A549 (cell line): ENCODE measurements around the gene PLPP4. TPM values are rescaled to one million over a fixed set of nuclear protein-coding genes. Genes with fewer than 3 reads are reported as not detected.

Experiments used
- ATAC-seq, 2 experiments: fragments of 200-7000 bp in 1 of 2; fragments of >200 bp in 1 of 2; cut with Nextera tagmentation in 1 of 2; cut with Tn5 transposase in 1 of 2; 3 replicates each; pipeline versions ENCODE4 v1.8.0 to v1.9.1; 2018 to 2020; ENCODE audit warnings: mild to moderate bottlenecking in 1 of 2, moderate library complexity in 1 of 2
- CTCF ChIA-PET: fragments of 300-600 bp; sonication (Branson Sonifier 250); formaldehyde crosslinking; extraction: SDS; loops from one replicate; lab custom pipeline; 2021; ENCODE audit warnings: antibody characterized with exemption, inconsistent platforms; lab: Yijun Ruan, JAX
- POLR2A ChIA-PET: fragments of 350-600 bp; formaldehyde crosslinking; extraction: SDS; loops from one replicate; lab custom pipeline; 2021; ENCODE audit warnings: antibody characterized with exemption, inconsistent platforms; lab: Yijun Ruan, JAX
- DNase-seq, 2 experiments: peaks; one replicate each; pipeline versions ENCODE4 v3.0.0 to v3.0.0-alpha.2; 2011 to 2016; ENCODE audit warnings: low read depth in 1 of 2, low spot score in 1 of 2
- FAIRE-seq: peaks from 2 replicates; lab custom pipeline; 2011; peaks lifted over from hg19 to GRCh38; lab: Jason Lieb, UNC
- H3K27ac ChIP-seq, 2 experiments: fragments of >200 bp; sonication (Bioruptor Twin); formaldehyde crosslinking; 3 replicates each; pipeline ENCODE4 v1.5.1; 2016 to 2017
- H3K4me1 ChIP-seq: fragments of >200 bp; sonication (Bioruptor Twin); formaldehyde crosslinking; 3 replicates; pipeline ENCODE4 v1.6.1; 2016
- H3K4me2 ChIP-seq: fragments of >200 bp; sonication (Bioruptor Twin); formaldehyde crosslinking; 3 replicates; pipeline ENCODE4 v1.6.1; 2016
- H3K4me3 ChIP-seq: fragments of >200 bp; sonication (Bioruptor Twin); formaldehyde crosslinking; 3 replicates; pipeline ENCODE4 v1.5.1; 2016
- H3K9me3 ChIP-seq: fragments of >200 bp; sonication (Bioruptor Twin); formaldehyde crosslinking; 3 replicates; pipeline ENCODE4 v1.6.1; 2016
- CHD2 ChIP-seq: fragments of 150-350 bp; IDR thresholded peaks from 2 replicates; pipeline ENCODE4 v1.6.1; 2014; ENCODE audit warnings: low read length; ENCODE audit not compliant: partially characterized antibody
- ELK1 ChIP-seq: fragments of 150-350 bp; IDR thresholded peaks from 2 replicates; pipeline ENCODE4 v1.6.1; 2014; ENCODE audit warnings: low read depth, mild to moderate bottlenecking, low read length
- EP300 ChIP-seq, 2 experiments: fragments of >200 bp; sonication (Bioruptor Twin); formaldehyde crosslinking; IDR thresholded peaks; 2 replicates in 1 of 2; 3 replicates in 1 of 2; pipeline ENCODE4 v1.6.1; 2016 to 2017
- FOSB ChIP-seq: fragments of 250-450 bp; sonication (Bioruptor Pico); IDR thresholded peaks from 2 replicates; pipeline ENCODE4 v1.5.0; 2020; ENCODE audit warnings: mild to moderate bottlenecking, moderate library complexity
- HEYL ChIP-seq: fragments of 250-450 bp; sonication (Bioruptor Pico); IDR thresholded peaks from 2 replicates; pipeline ENCODE4 v1.8.0; 2021; ENCODE audit warnings: mild to moderate bottlenecking, moderate library complexity
- HOXA7 ChIP-seq: fragments of 250-450 bp; sonication (Bioruptor Pico); IDR thresholded peaks from 2 replicates; pipeline ENCODE4 v1.5.0; 2020; ENCODE audit warnings: mild to moderate bottlenecking, moderate library complexity
- NPAS2 ChIP-seq: fragments of 250-450 bp; sonication (Bioruptor Pico); IDR thresholded peaks from 2 replicates; pipeline ENCODE4 v1.8.0; 2022; ENCODE audit warnings: mild to moderate bottlenecking, moderate library complexity, borderline replicate concordance
- PHF8 ChIP-seq: fragments of 200-600 bp; sonication (generic); IDR thresholded peaks from 2 replicates; pipeline ENCODE4 v1.6.1; 2016; ENCODE audit warnings: low read depth, mild to moderate bottlenecking, antibody characterized with exemption, moderate library complexity, borderline replicate concordance
- POLR2AphosphoS2 ChIP-seq: conservative IDR thresholded peaks from 2 replicates; pipeline ENCODE4 v1.6.1; 2012; ENCODE audit warnings: low read length, improper control_type of control experiment, inconsistent platforms
- RARB ChIP-seq: fragments of 250-450 bp; sonication (Bioruptor Pico); IDR thresholded peaks from 2 replicates; pipeline ENCODE4 v1.8.0; 2021; ENCODE audit warnings: mild to moderate bottlenecking, moderate library complexity
- SMC3 ChIP-seq: fragments of >200 bp; sonication (Bioruptor Twin); formaldehyde crosslinking; IDR thresholded peaks from 3 replicates; pipeline ENCODE4 v1.6.1; 2018; ENCODE audit warnings: inconsistent platforms
- SREBF2 ChIP-seq: fragments of 450-650 bp; IDR thresholded peaks from 2 replicates; pipeline ENCODE4 v1.6.1; 2014; ENCODE audit warnings: mild to moderate bottlenecking, moderate library complexity
- TFCP2L1 ChIP-seq: fragments of 250-450 bp; sonication (Bioruptor Pico); IDR thresholded peaks from 2 replicates; pipeline ENCODE4 v1.5.0; 2021; ENCODE audit warnings: mild to moderate bottlenecking
- TP53 ChIP-seq: fragments of 250-450 bp; sonication (Bioruptor Pico); IDR thresholded peaks from 2 replicates; pipeline ENCODE4 v1.5.0; 2021; ENCODE audit warnings: mild to moderate bottlenecking, moderate library complexity
- USF2 ChIP-seq: fragments of 450-650 bp; IDR thresholded peaks from 2 replicates; pipeline ENCODE4 v1.6.1; 2014; ENCODE audit warnings: antibody characterized with exemption
- ZFP36 ChIP-seq: fragments of 450-650 bp; IDR thresholded peaks from 2 replicates; pipeline ENCODE4 v1.6.1; 2014; ENCODE audit warnings: borderline replicate concordance; ENCODE audit not compliant: partially characterized antibody
- ZNF302 ChIP-seq: fragments of 250-450 bp; sonication (Bioruptor Pico); IDR thresholded peaks from 2 replicates; pipeline ENCODE4 v1.9.0; 2021; ENCODE audit warnings: inconsistent platforms, mild to moderate bottlenecking, moderate library complexity
- ZSCAN20 ChIP-seq: fragments of 250-450 bp; sonication (Bioruptor Pico); IDR thresholded peaks from 2 replicates; pipeline ENCODE4 v1.8.0; 2022; ENCODE audit warnings: mild to moderate bottlenecking, moderate library complexity
- WGBS: methylation state at CpG from one replicate; pipeline ENCODE4 v1.1.6; 2017; ENCODE audit errors: missing lambda C conversion rate; 5-methylcytosine and 5-hydroxymethylcytosine counted together
- polyA plus RNA-seq, 4 experiments: library from polyadenylated mRNA; depleted of rRNA in 3 of 4; stranded (reverse); fragments of >200 nt; fragmentation: RNase III in 1 of 4; extraction: RNeasy Plus Mini Kit Qiagen cat#74134 plus additional on column Dnase treatment in 1 of 4; gene quantifications; 2 replicates in 3 of 4; 3 replicates in 1 of 4; pipeline ENCODE4 v1.2.3, GENCODE V29; 2011 to 2017
- TF ChIP-seq, protein P1 (sequence below): IDR thresholded peaks from 2 replicates; pipeline ENCODE4 v1.6.1; 2012; ENCODE audit warnings: low read depth, borderline replicate concordance
- TF ChIP-seq, protein P2 (sequence below): fragments of >200 bp; sonication (Bioruptor Twin); formaldehyde crosslinking; IDR thresholded peaks from 3 replicates; pipeline ENCODE4 v1.5.1; 2016

The PLPP4 gene
- polyA plus RNA-seq, 2 of the 4 experiments (the other 2 are of a cell fraction): not detected

- ATAC-seq: no peak
- H3K4me1 ChIP-seq: no peaks in the 10 kb centered on the region
- CTCF ChIA-PET: no interaction called here
- TF ChIP-seq TP53 (CRISPR knock-in tag): no peak
- no peak for TF ChIP-seq HEYL (CRISPR knock-in tag)
- TF ChIP-seq SMC3: no peak
- TF ChIP-seq ZNF302: no peak
- TF ChIP-seq CHD2: no peak
- TF ChIP-seq NPAS2 (CRISPR knock-in tag): no peak
- no peak for TF ChIP-seq EP300 (IDR thresholded peaks at IDR 0.05)
- no peak for TF ChIP-seq TFCP2L1 (CRISPR knock-in tag)
- TF ChIP-seq RARB (CRISPR knock-in tag): no peak
- DNase-seq: no peak
- H3K27ac ChIP-seq: no peak overlapping the region
- POLR2A ChIA-PET: no interaction called here
- H3K4me3 ChIP-seq: no peak overlapping the region
- no peak overlapping the region for H3K4me2 ChIP-seq
- H3K9me3 ChIP-seq: no peaks in the 10 kb centered on the region
- no peak for FAIRE-seq
- whole genome bisulfite sequencing: 3% methylated on average over 2 of the region's 2 CpGs
Observed at GRCh38 chr10:120607016-120607709, 150.1 kb downstream of the PLPP4 start.

GRCh38 chr10:120607710-120608703 lies 151.0 kb downstream of the PLPP4 start:
- FAIRE-seq (no peak), DNase-seq (no peak), ATAC-seq (no peak)
- H3K9me3 ChIP-seq: no peaks in the 10 kb centered on the region
- POLR2A ChIA-PET: no interaction called here
- TF ChIP-seq USF2 (peak; percentile 33; the same call in 1 of the 2 replicates), PHF8 (no peak)
- CTCF ChIA-PET: no interaction called here
- H3K4me3 ChIP-seq: no peak overlapping the region
- no peak overlapping the region for H3K4me2 ChIP-seq
- H3K27ac ChIP-seq: no peak overlapping the region
- H3K4me1 ChIP-seq: no peaks in the 10 kb centered on the region
- WGBS: 2% methylated on average over 5 of the region's 5 CpGs

GRCh38 chr10:120609006-120609405 lies 152.0 kb downstream of the PLPP4 start:
- ChIA-PET CTCF (no interaction called here), POLR2A (no interaction called here)
- TF ChIP-seq FOSB (no peak), EP300 (IDR thresholded peaks at IDR 0.05) (no peak), ZSCAN20 (no peak), ELK1 (no peak), POLR2AphosphoS2 (no peak), ZFP36 (no peak), HOXA7 (CRISPR knock-in tag) (no peak), SREBF2 (no peak), USF2 (no peak)
- TF ChIP-seq, protein P1, sequence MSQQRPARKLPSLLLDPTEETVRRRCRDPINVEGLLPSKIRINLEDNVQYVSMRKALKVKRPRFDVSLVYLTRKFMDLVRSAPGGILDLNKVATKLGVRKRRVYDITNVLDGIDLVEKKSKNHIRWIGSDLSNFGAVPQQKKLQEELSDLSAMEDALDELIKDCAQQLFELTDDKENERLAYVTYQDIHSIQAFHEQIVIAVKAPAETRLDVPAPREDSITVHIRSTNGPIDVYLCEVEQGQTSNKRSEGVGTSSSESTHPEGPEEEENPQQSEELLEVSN: no peak
- TF ChIP-seq, protein P2, sequence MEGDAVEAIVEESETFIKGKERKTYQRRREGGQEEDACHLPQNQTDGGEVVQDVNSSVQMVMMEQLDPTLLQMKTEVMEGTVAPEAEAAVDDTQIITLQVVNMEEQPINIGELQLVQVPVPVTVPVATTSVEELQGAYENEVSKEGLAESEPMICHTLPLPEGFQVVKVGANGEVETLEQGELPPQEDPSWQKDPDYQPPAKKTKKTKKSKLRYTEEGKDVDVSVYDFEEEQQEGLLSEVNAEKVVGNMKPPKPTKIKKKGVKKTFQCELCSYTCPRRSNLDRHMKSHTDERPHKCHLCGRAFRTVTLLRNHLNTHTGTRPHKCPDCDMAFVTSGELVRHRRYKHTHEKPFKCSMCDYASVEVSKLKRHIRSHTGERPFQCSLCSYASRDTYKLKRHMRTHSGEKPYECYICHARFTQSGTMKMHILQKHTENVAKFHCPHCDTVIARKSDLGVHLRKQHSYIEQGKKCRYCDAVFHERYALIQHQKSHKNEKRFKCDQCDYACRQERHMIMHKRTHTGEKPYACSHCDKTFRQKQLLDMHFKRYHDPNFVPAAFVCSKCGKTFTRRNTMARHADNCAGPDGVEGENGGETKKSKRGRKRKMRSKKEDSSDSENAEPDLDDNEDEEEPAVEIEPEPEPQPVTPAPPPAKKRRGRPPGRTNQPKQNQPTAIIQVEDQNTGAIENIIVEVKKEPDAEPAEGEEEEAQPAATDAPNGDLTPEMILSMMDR: no peak
- WGBS: 3% methylated on average over 5 of the region's 5 CpGs
- H3K4me2 ChIP-seq: no peak overlapping the region
- H3K4me1 ChIP-seq: no peaks in the 10 kb centered on the region
- no peak for DNase-seq
- H3K4me3 ChIP-seq: no peak overlapping the region
- no peak for ATAC-seq
- no peak for FAIRE-seq
- no peaks in the 10 kb centered on the region for H3K9me3 ChIP-seq
- H3K27ac ChIP-seq: no peak overlapping the region
